Sigmoid colon (tissue), 7 donors: Measurements from ENCODE around the gene NOL3. TPM values are rescaled to one million over a fixed set of nuclear protein-coding genes. Genes with fewer than 3 reads are reported as not detected.

ENCODE experiments used
- DNase-seq: peaks from one replicate; pipeline ENCODE4 v3.0.0-alpha.2; 2019
- H3K27ac ChIP-seq, 4 donors: fragments of 200-600 bp; sonication (generic); one replicate each; pipeline ENCODE4 v1.5.1; 2016 to 2019; ENCODE audit warnings: mild to moderate bottlenecking in 1 of 4
- H3K27me3 ChIP-seq, 3 donors: fragments of 200-600 bp; sonication (generic); one replicate each; pipeline ENCODE4 v1.5.1; 2019; ENCODE audit warnings: mild to moderate bottlenecking in 1 of 3
- H3K36me3 ChIP-seq, 4 donors: fragments of 200-600 bp; sonication (generic); one replicate each; pipeline ENCODE4 v1.5.1; 2016 to 2019
- H3K4me1 ChIP-seq, 4 donors: fragments of 200-600 bp; sonication (generic); one replicate each; pipeline ENCODE4 v1.5.1; 2017 to 2019
- H3K4me3 ChIP-seq, 4 donors: fragments of 200-600 bp; sonication (generic); one replicate each; pipeline ENCODE4 v1.5.1; 2017 to 2019; ENCODE audit warnings: mild to moderate bottlenecking in 2 of 4, moderate library complexity in 1 of 4
- H3K9me3 ChIP-seq, 4 donors: fragments of 200-600 bp in 3 of 4; sonication (generic) in 3 of 4; one replicate each; pipeline versions ENCODE4 v1.5.1 to v1.6.1; 2013 to 2019
- CTCF ChIP-seq, 4 experiments: fragments of 450-650 bp in 3 of 4; fragments of 200-600 bp in 1 of 4; IDR thresholded peaks; one replicate each; pipeline ENCODE4 v1.5.1; 2016 to 2019; ENCODE audit warnings: antibody characterized with exemption in 4 of 4, mild to moderate bottlenecking in 3 of 4, moderate library complexity in 2 of 4
- EP300 ChIP-seq, 4 donors: sonication (generic); formaldehyde crosslinking; IDR thresholded peaks; one replicate each; pipeline ENCODE4 v1.6.1; 2017; ENCODE audit warnings: antibody characterized with exemption in 4 of 4
- POLR2A ChIP-seq, 2 donors: fragments of 450-650 bp; IDR thresholded peaks; one replicate each; pipeline ENCODE4 v1.6.1; 2016; ENCODE audit warnings: antibody characterized with exemption in 2 of 2, mild to moderate bottlenecking in 2 of 2, moderate library complexity in 2 of 2
- POLR2AphosphoS5 ChIP-seq, 4 donors: sonication (generic); formaldehyde crosslinking; IDR thresholded peaks; one replicate each; pipeline ENCODE4 v1.6.1; 2017; ENCODE audit warnings: antibody characterized with exemption in 4 of 4
- WGBS, 2 donors: extraction: QIAGEN DNeasy Blood & Tissue Kit; methylation state at CpG; one replicate each; pipeline ENCODE4 v1.1.7; 2013; 5-methylcytosine and 5-hydroxymethylcytosine counted together
- intact Hi-C: fragments of 100-400 bp; cut with DNase I; formaldehyde crosslinking; loops from one replicate; pipeline ENCODE4 v1.15.1; 2023
- polyA plus RNA-seq, 3 donors: library from polyadenylated mRNA; stranded (reverse); fragments of 200-250 nt; gene quantifications; one replicate each; pipeline ENCODE4 v1.2.3, GENCODE V29; 2013
- total RNA-seq, 4 donors: library from RNA; depleted of rRNA; stranded (reverse); fragments of >200 nt; gene quantifications; one replicate each; pipeline ENCODE4 v1.1.0, GENCODE V29; 2016
- donor health status: healthy with polysubstance abuse.
- donor health status: Bipolar disorder and iron deficiency.
- donor health status: healthy.

Gene NOL3
- total and polyA plus RNA-seq, 7 donors, result 12.7 to 36.7 (median 23.9) TPM

DNA sequence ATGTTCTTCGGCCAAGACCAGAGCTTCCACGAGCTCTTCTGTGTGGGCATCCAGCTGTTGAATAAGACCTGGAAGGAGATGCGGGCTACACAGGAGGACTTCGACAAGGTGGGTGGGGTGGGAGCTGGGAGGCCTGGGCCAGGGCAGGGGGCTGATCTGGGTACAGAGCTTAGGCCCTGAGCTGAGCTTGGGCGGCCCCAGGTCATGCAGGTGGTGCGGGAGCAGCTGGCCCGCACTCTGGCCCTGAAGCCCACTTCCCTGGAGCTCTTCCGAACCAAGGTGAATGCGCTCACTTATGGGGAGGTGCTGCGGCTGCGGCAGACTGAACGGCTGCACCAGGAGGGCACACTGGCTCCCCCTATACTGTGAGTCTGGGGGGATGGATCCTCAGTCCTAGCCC, 32.1 kb downstream of the NOL3 start:
- Histone ChIP-seq H3K27me3 (no peaks in the 10 kb centered on the region), H3K36me3 (peaks cover 2 to 24% (median 15%) of the 10 kb centered on the region in 4 donors), H3K4me1 (peaks cover 0 to 11% (median 10%) of the 10 kb centered on the region in 4 donors), H3K9me3 (no peaks in the 10 kb centered on the region), H3K4me3 (no peak overlapping the region), H3K27ac (no peak overlapping the region)
- intact Hi-C loops, result no loop called here
- WGBS, 2 donors, result 94 to 95% methylated on average over 12 of the region's 12 CpGs
- TF ChIP-seq POLR2AphosphoS5 (IDR thresholded peaks at IDR 0.05) (no peak), POLR2A (IDR thresholded peaks at IDR 0.05) (no peak), EP300 (IDR thresholded peaks at IDR 0.05) (no peak), CTCF (IDR thresholded peaks at IDR 0.05) (no peak)
- no peak for DNase-seq

DNA sequence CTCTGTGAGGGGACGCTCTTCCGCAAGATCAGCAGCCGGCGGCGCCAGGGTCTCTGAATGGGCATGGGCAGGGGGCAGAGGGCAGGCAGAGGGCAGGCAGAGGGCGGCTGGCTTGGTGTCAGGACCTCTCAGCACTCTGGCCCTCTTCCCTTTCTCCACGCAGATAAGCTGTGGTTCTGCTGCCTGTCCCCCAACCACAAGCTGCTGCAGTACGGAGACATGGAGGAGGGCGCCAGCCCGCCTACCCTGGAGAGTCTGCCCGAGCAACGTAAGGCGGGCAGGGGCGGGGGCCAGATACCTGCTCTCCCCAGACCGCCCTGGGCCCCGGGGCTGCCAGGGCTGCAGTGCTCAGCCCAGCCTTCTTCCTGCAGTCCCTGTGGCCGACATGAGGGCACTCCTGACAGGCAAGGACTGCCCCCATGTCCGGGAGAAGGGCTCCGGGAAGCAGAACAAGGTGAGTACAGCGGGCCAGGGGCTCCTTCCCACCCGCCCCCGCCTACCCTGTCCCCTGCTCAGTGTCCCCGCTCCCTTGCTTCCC, 32.7 kb downstream of the NOL3 start:
- TF ChIP-seq EP300 (IDR thresholded peaks at IDR 0.05), result no peak
- no peak for TF ChIP-seq POLR2AphosphoS5 (IDR thresholded peaks at IDR 0.05)
- H3K27me3 ChIP-seq, result no peaks in the 10 kb centered on the region
- H3K4me1 ChIP-seq, result peaks cover 0 to 10% (median 9%) of the 10 kb centered on the region in 4 donors
- peaks cover 0 to 18% (median 9%) of the 10 kb centered on the region in 4 donors for H3K36me3 ChIP-seq
- intact Hi-C loops, result no loop called here
- H3K4me3 ChIP-seq, result no peak overlapping the region
- no peak overlapping the region for H3K27ac ChIP-seq
- no peak for DNase-seq
- no peaks in the 10 kb centered on the region for H3K9me3 ChIP-seq
- WGBS, 2 donors, result 91 to 95% methylated on average over 23 of the region's 23 CpGs

DNA sequence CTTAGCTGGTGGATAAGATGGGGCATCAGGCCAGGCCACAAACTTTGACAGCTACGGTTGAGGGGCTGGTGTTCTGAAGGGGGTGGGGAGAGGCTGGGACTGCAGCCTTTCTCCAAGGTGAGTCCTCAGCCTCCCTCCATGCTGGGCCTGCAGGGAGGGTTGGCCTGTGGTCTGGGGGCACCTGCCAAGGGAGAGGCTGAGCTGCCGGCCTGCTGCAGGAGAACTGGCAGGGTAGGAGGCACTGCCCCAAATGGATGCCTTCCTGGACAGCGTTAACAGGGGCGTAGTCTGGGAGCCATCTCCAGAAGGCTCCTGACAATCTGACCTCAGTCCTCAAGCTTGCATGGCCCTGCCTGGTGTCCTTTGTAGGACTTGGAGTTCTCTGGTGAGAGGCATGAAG, 33.7 kb downstream of the NOL3 start:
- H3K27ac ChIP-seq, result no peak overlapping the region
- intact Hi-C loops, result no loop called here
- H3K36me3 ChIP-seq, result peaks cover 0 to 14% (median 6%) of the 10 kb centered on the region in 4 donors
- TF ChIP-seq POLR2AphosphoS5 (IDR thresholded peaks at IDR 0.05) (no peak), POLR2A (IDR thresholded peaks at IDR 0.05) (no peak), CTCF (IDR thresholded peaks at IDR 0.05) (no peak), EP300 (IDR thresholded peaks at IDR 0.05) (no peak)
- no peak overlapping the region for H3K4me3 ChIP-seq
- H3K9me3 ChIP-seq, result no peaks in the 10 kb centered on the region
- peaks cover 0 to 9% (median 3%) of the 10 kb centered on the region in 4 donors for H3K4me1 ChIP-seq
- no peaks in the 10 kb centered on the region for H3K27me3 ChIP-seq
- no peak for DNase-seq
- WGBS, 2 donors, result 83 to 86% methylated on average over 4 of the region's 4 CpGs

GRCh38 chr16:67206129-67206837, 35.9 kb downstream of the NOL3 start:
- peaks cover 0 to 14% (median 6%) of the 10 kb centered on the region in 4 donors for H3K36me3 ChIP-seq
- TF ChIP-seq EP300 (IDR thresholded peaks at IDR 0.05), result no peak
- no peak for TF ChIP-seq POLR2A (IDR thresholded peaks at IDR 0.05)
- TF ChIP-seq CTCF (IDR thresholded peaks at IDR 0.05), result no peak
- no peak for TF ChIP-seq POLR2AphosphoS5 (IDR thresholded peaks at IDR 0.05)
- 88 to 94% methylated on average over 8 of the region's 8 CpGs for WGBS, 2 donors
- intact Hi-C loops, result no loop called here
- H3K9me3 ChIP-seq, result no peaks in the 10 kb centered on the region
- H3K4me1 ChIP-seq, result no peaks in the 10 kb centered on the region
- no peak overlapping the region for H3K4me3 ChIP-seq
- no peak overlapping the region for H3K27ac ChIP-seq
- no peaks in the 10 kb centered on the region for H3K27me3 ChIP-seq
- no peak for DNase-seq

GRCh38 chr16:67206838-67207248, 36.5 kb downstream of the NOL3 start:
- H3K36me3 ChIP-seq, result peaks cover 0 to 8% (median 3%) of the 10 kb centered on the region in 4 donors
- H3K9me3 ChIP-seq, result no peaks in the 10 kb centered on the region
- TF ChIP-seq CTCF (IDR thresholded peaks at IDR 0.05) (no peak), POLR2AphosphoS5 (IDR thresholded peaks at IDR 0.05) (no peak)

More at GRCh38 chr16:67206838-67207248, 36.5 kb downstream of the NOL3 start:
- no peak for DNase-seq
- H3K27ac ChIP-seq, result no peak overlapping the region
- H3K27me3 ChIP-seq, result no peaks in the 10 kb centered on the region
- no peaks in the 10 kb centered on the region for H3K4me1 ChIP-seq
- no peak overlapping the region for H3K4me3 ChIP-seq
- intact Hi-C loops, result no loop called here
- WGBS, 2 donors, result 92 to 93% methylated on average over 3 of the region's 3 CpGs
